GM12801 (cell line): ENCODE data around the gene UGGT2.

Source experiments
- CTCF ChIP-seq: IDR thresholded peaks from one replicate; pipeline ENCODE4 v1.5.1; 2011; ENCODE audit warnings: control low read depth; ENCODE audit not compliant: insufficient read length; ENCODE audit errors: extremely low read depth

The UGGT2 gene

GRCh38 chr13:95950103-95950502, 103.1 kb downstream of the UGGT2 start:
- TF ChIP-seq CTCF, result no peak

- no peak for TF ChIP-seq CTCF
Measured at GRCh38 chr13:95948656-95949055, 104.5 kb downstream of the UGGT2 start.

GRCh38 chr13:95937714-95938320, 115.4 kb downstream of the UGGT2 start:
- no peak for TF ChIP-seq CTCF

GRCh38 chr13:95931300-95932025, 121.7 kb downstream of the UGGT2 start:
- TF ChIP-seq CTCF, result no peak

GRCh38 chr13:95929430-95929829, 123.8 kb downstream of the UGGT2 start:
- no peak for TF ChIP-seq CTCF

- no peak for TF ChIP-seq CTCF
Measured at GRCh38 chr13:95926231-95926630, 127.0 kb downstream of the UGGT2 start.

- TF ChIP-seq CTCF, result no peak
Measured at GRCh38 chr13:95924389-95924994, 128.7 kb downstream of the UGGT2 start.
